ENCODE measurements around the gene PLEKHG4B. TPM values are rescaled to one million over a fixed set of nuclear protein-coding genes. Genes with fewer than 3 reads are reported as not detected.

The PLEKHG4B gene
- total and polyA plus RNA-seq, 3 experiments from 2014 or later: not detected

- no peak for DNase-seq
- Histone ChIP-seq H3K27ac (ENCODE audit: low read depth, low read length) (no peak overlapping the region), H3K36me3 (ENCODE audit: insufficient read depth, low read length) (no peaks in the 10 kb centered on the region), H3K27me3 (ENCODE audit: insufficient read depth, low read length, poor library complexity, severe bottlenecking) (no peaks in the 10 kb centered on the region), H3K4me1 (ENCODE audit: insufficient read depth, low read length) (no peaks in the 10 kb centered on the region), H3K4me3 (ENCODE audit: low read length) (no peak overlapping the region), H3K9me3 (ENCODE audit: low read length) (no peaks in the 10 kb centered on the region)
- Mint-ChIP-seq H3K9me3 (no peaks in the 10 kb centered on the region), H3K36me3 (no peaks in the 10 kb centered on the region), H3K4me3 (no peak overlapping the region), H3K27ac (no peak overlapping the region), H3K27me3 (peaks cover 8 to 31% of the 10 kb centered on the region in 2 donors), H3K4me1 (no peaks in the 10 kb centered on the region)
- ChIA-PET CTCF (no interaction called here), POLR2A (no interaction called here)
Observed at GRCh38 chr5:156411-157072, 64.6 kb downstream of the PLEKHG4B start.

- ChIA-PET POLR2A (no interaction called here), CTCF (no interaction called here)
- no peak overlapping the region for H3K4me3 ChIP-seq (ENCODE audit: low read length)
- H3K27me3 ChIP-seq (ENCODE audit: insufficient read depth, low read length, poor library complexity, severe bottlenecking): no peaks in the 10 kb centered on the region
- H3K36me3 ChIP-seq (ENCODE audit: insufficient read depth, low read length): no peaks in the 10 kb centered on the region
- no peaks in the 10 kb centered on the region for H3K9me3 ChIP-seq (ENCODE audit: low read length)
- DNase-seq: no peak
- no peaks in the 10 kb centered on the region for H3K36me3 Mint-ChIP-seq
- no peak overlapping the region for H3K27ac ChIP-seq (ENCODE audit: low read depth, low read length)
- no peaks in the 10 kb centered on the region for H3K9me3 Mint-ChIP-seq
- H3K4me3 Mint-ChIP-seq: no peak overlapping the region
- peaks cover 8 to 32% of the 10 kb centered on the region in 2 donors for H3K27me3 Mint-ChIP-seq
- H3K4me1 Mint-ChIP-seq: no peaks in the 10 kb centered on the region
- no peak overlapping the region for H3K27ac Mint-ChIP-seq
- H3K4me1 ChIP-seq (ENCODE audit: insufficient read depth, low read length): no peaks in the 10 kb centered on the region
Observed at GRCh38 chr5:157126-157715, 65.3 kb downstream of the PLEKHG4B start.

GRCh38 chr5:157801-158200, 65.8 kb downstream of the PLEKHG4B start:
- Mint-ChIP-seq H3K4me3 (no peak overlapping the region), H3K9me3 (no peaks in the 10 kb centered on the region), H3K36me3 (no peaks in the 10 kb centered on the region), H3K27ac (no peak overlapping the region), H3K27me3 (peaks cover 8 to 32% of the 10 kb centered on the region in 2 donors), H3K4me1 (no peaks in the 10 kb centered on the region)
- ChIA-PET POLR2A (no interaction called here), CTCF (no interaction called here)
- Histone ChIP-seq H3K4me1 (ENCODE audit: insufficient read depth, low read length) (no peaks in the 10 kb centered on the region), H3K27me3 (ENCODE audit: insufficient read depth, low read length, poor library complexity, severe bottlenecking) (no peaks in the 10 kb centered on the region), H3K36me3 (ENCODE audit: insufficient read depth, low read length) (no peaks in the 10 kb centered on the region), H3K27ac (ENCODE audit: low read depth, low read length) (no peak overlapping the region), H3K9me3 (ENCODE audit: low read length) (no peaks in the 10 kb centered on the region), H3K4me3 (ENCODE audit: low read length) (no peak overlapping the region)
- DNase-seq: no peak

- Mint-ChIP-seq H3K27ac (no peak overlapping the region), H3K9me3 (no peaks in the 10 kb centered on the region), H3K4me3 (no peak overlapping the region), H3K36me3 (no peaks in the 10 kb centered on the region), H3K4me1 (no peaks in the 10 kb centered on the region), H3K27me3 (peaks cover 8 to 32% of the 10 kb centered on the region in 2 donors)
- CTCF ChIA-PET: no interaction called here
- POLR2A ChIA-PET: no interaction called here
- Histone ChIP-seq H3K27ac (ENCODE audit: low read depth, low read length) (no peak overlapping the region), H3K36me3 (ENCODE audit: insufficient read depth, low read length) (no peaks in the 10 kb centered on the region), H3K4me3 (ENCODE audit: low read length) (no peak overlapping the region), H3K9me3 (ENCODE audit: low read length) (no peaks in the 10 kb centered on the region), H3K27me3 (ENCODE audit: insufficient read depth, low read length, poor library complexity, severe bottlenecking) (no peaks in the 10 kb centered on the region), H3K4me1 (ENCODE audit: insufficient read depth, low read length) (no peaks in the 10 kb centered on the region)
- no peak for DNase-seq
Observed at GRCh38 chr5:158807-159447, 67.0 kb downstream of the PLEKHG4B start.

- Mint-ChIP-seq H3K36me3 (no peaks in the 10 kb centered on the region), H3K27ac (no peak overlapping the region)
- no peak overlapping the region for H3K4me3 ChIP-seq (ENCODE audit: low read length)
Observed at GRCh38 chr5:159448-160172, 67.6 kb downstream of the PLEKHG4B start.

GRCh38 chr5:160173-160510, 68.2 kb downstream of the PLEKHG4B start:
- Mint-ChIP-seq H3K4me1 (no peaks in the 10 kb centered on the region), H3K9me3 (no peaks in the 10 kb centered on the region), H3K27ac (no peak overlapping the region), H3K4me3 (no peak overlapping the region), H3K36me3 (no peaks in the 10 kb centered on the region), H3K27me3 (peaks cover 4 to 32% of the 10 kb centered on the region in 2 donors)
- Histone ChIP-seq H3K36me3 (ENCODE audit: insufficient read depth, low read length) (no peaks in the 10 kb centered on the region), H3K27ac (ENCODE audit: low read depth, low read length) (no peak overlapping the region), H3K9me3 (ENCODE audit: low read length) (no peaks in the 10 kb centered on the region), H3K27me3 (ENCODE audit: insufficient read depth, low read length, poor library complexity, severe bottlenecking) (no peaks in the 10 kb centered on the region), H3K4me1 (ENCODE audit: insufficient read depth, low read length) (no peaks in the 10 kb centered on the region), H3K4me3 (ENCODE audit: low read length) (no peak overlapping the region)
- no peak for DNase-seq
- ChIA-PET POLR2A (no interaction called here), CTCF (no interaction called here)

More at GRCh38 chr5:159448-160172, 67.6 kb downstream of the PLEKHG4B start:
- Mint-ChIP-seq H3K4me3 (no peak overlapping the region), H3K9me3 (no peaks in the 10 kb centered on the region), H3K4me1 (no peaks in the 10 kb centered on the region), H3K27me3 (peaks cover 5 to 32% of the 10 kb centered on the region in 2 donors)
- POLR2A ChIA-PET: no interaction called here
- Histone ChIP-seq H3K27ac (ENCODE audit: low read depth, low read length) (no peak overlapping the region), H3K27me3 (ENCODE audit: insufficient read depth, low read length, poor library complexity, severe bottlenecking) (no peaks in the 10 kb centered on the region), H3K36me3 (ENCODE audit: insufficient read depth, low read length) (no peaks in the 10 kb centered on the region), H3K9me3 (ENCODE audit: low read length) (no peaks in the 10 kb centered on the region), H3K4me1 (ENCODE audit: insufficient read depth, low read length) (no peaks in the 10 kb centered on the region)
- CTCF ChIA-PET: no interaction called here
- no peak for DNase-seq

GRCh38 chr5:160921-161802, 69.2 kb downstream of the PLEKHG4B start:
- no peak overlapping the region for H3K4me3 ChIP-seq (ENCODE audit: low read length)
- no peaks in the 10 kb centered on the region for H3K36me3 ChIP-seq (ENCODE audit: insufficient read depth, low read length)
- peaks cover 4 to 27% of the 10 kb centered on the region in 2 donors for H3K27me3 Mint-ChIP-seq
- H3K27me3 ChIP-seq (ENCODE audit: insufficient read depth, low read length, poor library complexity, severe bottlenecking): no peaks in the 10 kb centered on the region
- no peaks in the 10 kb centered on the region for H3K9me3 Mint-ChIP-seq
- H3K4me1 ChIP-seq (ENCODE audit: insufficient read depth, low read length): no peaks in the 10 kb centered on the region
- CTCF ChIA-PET: no interaction called here
- H3K4me1 Mint-ChIP-seq: no peaks in the 10 kb centered on the region
- no peaks in the 10 kb centered on the region for H3K36me3 Mint-ChIP-seq
- POLR2A ChIA-PET: no interaction called here
- no peak for DNase-seq
- H3K27ac ChIP-seq (ENCODE audit: low read depth, low read length): no peak overlapping the region
- H3K4me3 Mint-ChIP-seq: no peak overlapping the region
- H3K9me3 ChIP-seq (ENCODE audit: low read length): no peaks in the 10 kb centered on the region
- H3K27ac Mint-ChIP-seq: no peak overlapping the region

- Mint-ChIP-seq H3K27ac (no peak overlapping the region), H3K4me1 (no peaks in the 10 kb centered on the region), H3K36me3 (no peaks in the 10 kb centered on the region), H3K27me3 (peaks cover 4 to 27% of the 10 kb centered on the region in 2 donors), H3K9me3 (no peaks in the 10 kb centered on the region), H3K4me3 (no peak overlapping the region)
- Histone ChIP-seq H3K9me3 (ENCODE audit: low read length) (no peaks in the 10 kb centered on the region), H3K27ac (ENCODE audit: low read depth, low read length) (no peak overlapping the region), H3K27me3 (ENCODE audit: insufficient read depth, low read length, poor library complexity, severe bottlenecking) (no peaks in the 10 kb centered on the region), H3K4me1 (ENCODE audit: insufficient read depth, low read length) (no peaks in the 10 kb centered on the region), H3K4me3 (ENCODE audit: low read length) (no peak overlapping the region), H3K36me3 (ENCODE audit: insufficient read depth, low read length) (no peaks in the 10 kb centered on the region)
- DNase-seq: no peak
- POLR2A ChIA-PET: no interaction called here
- CTCF ChIA-PET: no interaction called here
Observed at GRCh38 chr5:161803-162110, 69.8 kb downstream of the PLEKHG4B start.

Measured in CD8-positive, alpha-beta memory T cell (primary cell).